ENCODE measurements around the gene CDIP1. TPM values are rescaled to one million over a fixed set of nuclear protein-coding genes. Genes with fewer than 3 reads are reported as not detected.

Gene CDIP1
- total and polyA plus RNA-seq, 10 of the 15 experiments (the other 5 are each of a cell fraction or from before 2014, with no cell fraction given): 6.1 to 32.4 (median 13.6) TPM

DNA sequence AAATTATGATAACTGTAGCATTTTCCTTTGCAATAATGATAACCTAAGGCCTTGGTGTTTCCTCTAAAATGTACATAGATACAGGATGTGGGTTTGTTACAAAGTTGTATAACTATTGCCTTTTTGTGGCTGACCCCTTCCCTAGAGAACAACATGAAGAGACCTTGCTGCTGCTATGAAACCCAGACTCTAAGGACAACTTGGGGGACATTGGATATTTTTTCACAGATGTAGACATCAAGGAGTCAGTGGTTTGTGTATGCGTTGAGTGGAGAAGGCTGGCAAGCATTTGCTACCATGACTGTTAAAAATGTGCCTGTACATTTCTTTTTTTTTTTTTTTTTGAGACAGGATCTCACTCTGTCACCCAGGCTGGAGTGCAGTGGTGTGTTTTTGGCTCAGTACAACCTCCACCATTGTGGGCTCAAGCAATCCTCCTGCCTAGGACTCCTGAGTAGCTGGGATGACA, 50.0 kb downstream of the CDIP1 start:
- Histone ChIP-seq H3K4me1 (ENCODE audit: control insufficient read depth, insufficient read depth, low read length) (no peaks in the 10 kb centered on the region), H3K9me3 (replicated peaks; ENCODE audit: control insufficient read depth, insufficient read depth, low read length) (no peaks in the 10 kb centered on the region), H3K27me3 (replicated peaks in 1 of 2; ENCODE audit: control insufficient read depth in 2 of 2, insufficient read depth in 2 of 2, low read length in 1 of 2) (no peaks in the 10 kb centered on the region), H3K36me3 (ENCODE audit: control insufficient read depth in 2 of 2, insufficient read depth in 2 of 2, low read length in 1 of 2) (peaks cover 3 to 14% of the 10 kb centered on the region in 2 experiments), H3K9ac (ENCODE audit: control insufficient read depth, insufficient read depth, low read length) (no peak overlapping the region), H3K27ac (ENCODE audit: control insufficient read depth, insufficient read depth) (no peak overlapping the region), H3K4me2 (ENCODE audit: control insufficient read depth, insufficient read depth) (no peak overlapping the region), H4K20me1 (ENCODE audit: control insufficient read depth, insufficient read depth) (no peaks in the 10 kb centered on the region), H3K79me2 (ENCODE audit: control insufficient read depth, insufficient read depth, low read length) (no peaks in the 10 kb centered on the region; the same call in 1 of the 2 replicates), H3K4me3 (no peak overlapping the region), H2AFZ (ENCODE audit: control insufficient read depth, low read depth, low read length) (no peak overlapping the region)
- ChIA-PET RAD21 (ENCODE audit: unreplicated experiment) (interaction anchor here (0.9 to 1.0 kb wide), 2 partner anchors 12 to 17 kb away, joined by 4 read pairs; partner anchors contain the start of gene HMOX2), CTCF (interaction anchor here (0.6 to 2.2 kb wide), 3 partner anchors 17 to 103 kb away, joined by 3 to 9 read pairs (median 4); no protein-coding TSS in a partner anchor), POLR2A (interaction anchor here (0.6 to 1.1 kb wide), 5 partner anchors 10 to 30 kb away, joined by 3 to 5 read pairs (median 4); no protein-coding TSS in a partner anchor), SMC1A (ENCODE audit: uncharacterized antibody, unreplicated experiment) (interaction anchor here (0.9 kb wide), 1 partner anchor 48 kb away, joined by 3 read pairs; no protein-coding TSS in a partner anchor)
- 100% methylated on average over 1 of the region's 1 CpG for WGBS (ENCODE audit: insufficient coverage, insufficient replicate concordance, low lambda C conversion rate, missing lambda C conversion rate)
- intact Hi-C loops (cut with micrococcal nuclease; ENCODE audit: unreplicated experiment): no loop called here
- DNase-seq (ENCODE audit: low read depth, low spot score): no peak
- no peak for TF ChIP-seq KDM1A (IDR thresholded peaks at IDR 0.05; ENCODE audit: borderline replicate concordance)
- no peak for TF ChIP-seq TCF12 (IDR thresholded peaks at IDR 0.05; ENCODE audit: low read depth, low read length)
- no peak for TF ChIP-seq BHLHE40 (IDR thresholded peaks at IDR 0.05; ENCODE audit: borderline replicate concordance in 1 of 2, low read depth in 2 of 2, low read length in 1 of 2)
- no peak for TF ChIP-seq ZBTB40 (IDR thresholded peaks at IDR 0.05; ENCODE audit: borderline replicate concordance)
- TF ChIP-seq NFXL1 (IDR thresholded peaks at IDR 0.05; ENCODE audit: borderline replicate concordance): no peak
- TF ChIP-seq NR2C2 (IDR thresholded peaks at IDR 0.05; ENCODE audit: borderline replicate concordance, control insufficient read depth, insufficient read length, low read depth): no peak
- no peak for TF ChIP-seq RB1 (IDR thresholded peaks at IDR 0.05; ENCODE audit: borderline replicate concordance)
- no peak for TF ChIP-seq FOXK2 (IDR thresholded peaks at IDR 0.05)
- TF ChIP-seq EZH2 (IDR thresholded peaks at IDR 0.05; ENCODE audit: borderline replicate concordance, control insufficient read depth, low read depth, low read length): no peak
- no peak for TF ChIP-seq TCF3 (IDR thresholded peaks at IDR 0.05; ENCODE audit: borderline replicate concordance, insufficient read depth, low read depth, low read length)
- TF ChIP-seq CHD1 (IDR thresholded peaks at IDR 0.05; ENCODE audit: low read depth, low read length): no peak
- TF ChIP-seq ESRRA (IDR thresholded peaks at IDR 0.05; ENCODE audit: low read length): no peak
- TF ChIP-seq REST (IDR thresholded peaks at IDR 0.05; ENCODE audit: low read depth, low read length): no peak
- TF ChIP-seq RUNX3 (IDR thresholded peaks at IDR 0.05; ENCODE audit: low read length): no peak
- TF ChIP-seq SREBF1 (IDR thresholded peaks at IDR 0.05; ENCODE audit: low read length): no peak
- no peak for TF ChIP-seq CEBPB (IDR thresholded peaks at IDR 0.05; ENCODE audit: borderline replicate concordance in 1 of 2, low read depth in 2 of 2, low read length in 2 of 2)
- no peak for TF ChIP-seq CHD4 (IDR thresholded peaks at IDR 0.05)
- no peak for TF ChIP-seq SP1 (IDR thresholded peaks at IDR 0.05; ENCODE audit: low read depth, low read length)
- in situ Hi-C loops (cut with MboI): no loop called here
- ATAC-seq: no peak
- FAIRE-seq: no peak
- BruUV-seq (replicated peaks): no TSS peak

Data from GM12878 (cell line).